NCI-H146 treated with DMSO at 0.1 percent for 48 hours (cell line): Measurements from ENCODE around the gene LRIG2.
"Not testable (repeated sequence)": the region's sequence is repeated elsewhere in the genome, so short reads cannot be mapped to it uniquely, and the experiment has no call there.

Experiments
- DNase-seq: peaks from one replicate; lab custom pipeline; 2025; ENCODE audit not compliant: unreplicated experiment; lab: John Stamatoyannopoulos, UW

Gene LRIG2, protein sequence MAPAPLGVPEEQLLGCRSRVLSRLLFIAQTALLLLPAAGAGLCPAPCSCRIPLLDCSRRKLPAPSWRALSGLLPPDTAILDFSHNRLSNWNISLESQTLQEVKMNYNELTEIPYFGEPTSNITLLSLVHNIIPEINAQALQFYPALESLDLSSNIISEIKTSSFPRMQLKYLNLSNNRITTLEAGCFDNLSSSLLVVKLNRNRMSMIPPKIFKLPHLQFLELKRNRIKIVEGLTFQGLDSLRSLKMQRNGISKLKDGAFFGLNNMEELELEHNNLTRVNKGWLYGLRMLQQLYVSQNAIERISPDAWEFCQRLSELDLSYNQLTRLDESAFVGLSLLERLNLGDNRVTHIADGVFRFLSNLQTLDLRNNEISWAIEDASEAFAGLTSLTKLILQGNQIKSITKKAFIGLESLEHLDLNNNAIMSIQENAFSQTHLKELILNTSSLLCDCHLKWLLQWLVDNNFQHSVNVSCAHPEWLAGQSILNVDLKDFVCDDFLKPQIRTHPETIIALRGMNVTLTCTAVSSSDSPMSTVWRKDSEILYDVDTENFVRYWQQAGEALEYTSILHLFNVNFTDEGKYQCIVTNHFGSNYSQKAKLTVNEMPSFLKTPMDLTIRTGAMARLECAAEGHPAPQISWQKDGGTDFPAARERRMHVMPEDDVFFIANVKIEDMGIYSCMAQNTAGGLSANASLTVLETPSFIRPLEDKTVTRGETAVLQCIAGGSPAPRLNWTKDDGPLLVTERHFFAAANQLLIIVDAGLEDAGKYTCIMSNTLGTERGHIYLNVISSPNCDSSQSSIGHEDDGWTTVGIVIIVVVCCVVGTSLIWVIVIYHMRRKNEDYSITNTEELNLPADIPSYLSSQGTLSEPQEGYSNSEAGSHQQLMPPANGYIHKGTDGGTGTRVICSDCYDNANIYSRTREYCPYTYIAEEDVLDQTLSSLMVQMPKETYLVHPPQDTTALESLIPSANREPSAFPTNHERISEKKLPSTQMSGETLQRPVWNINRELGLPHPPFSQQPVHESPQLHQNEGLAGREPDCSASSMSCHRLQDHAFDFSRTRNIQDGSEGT

DNA sequence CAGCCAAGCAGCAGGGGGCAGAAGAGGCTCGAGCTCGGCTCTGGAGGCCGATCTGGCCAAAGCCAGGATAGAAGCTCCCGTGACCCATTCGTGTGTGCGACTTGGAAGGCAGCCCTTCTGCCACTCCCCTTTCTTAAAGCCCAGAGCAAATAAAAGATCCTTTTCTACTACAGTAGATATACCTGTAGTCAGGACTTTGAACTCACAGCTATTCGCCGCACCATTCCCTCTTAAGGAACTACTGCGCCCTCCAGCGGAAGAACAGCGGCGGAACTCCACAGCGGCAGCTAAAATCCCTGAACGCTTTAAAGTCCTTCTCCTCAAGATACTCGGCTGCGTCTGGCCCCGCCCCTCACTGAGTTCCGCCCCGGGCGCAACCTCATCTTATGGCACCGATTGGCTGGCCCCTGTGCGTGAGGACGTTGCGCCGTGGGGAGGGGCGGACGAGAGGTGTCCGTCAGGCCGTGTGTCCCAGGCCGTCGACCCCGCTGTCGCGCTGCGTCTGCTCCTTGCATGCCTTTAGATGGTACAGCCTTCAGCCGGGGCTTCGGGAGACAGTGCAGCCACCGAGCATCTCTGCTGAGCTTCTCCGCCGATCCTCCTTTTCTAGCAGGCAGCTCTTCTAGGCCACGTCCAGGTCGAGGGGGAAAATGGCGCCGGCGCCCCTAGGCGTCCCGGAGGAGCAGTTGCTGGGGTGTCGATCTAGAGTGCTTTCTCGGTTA lies at the start of gene LRIG2:
LRIG2 (plus strand) TSS at position 442 of the 722 bp plus-strand sequence; CDS start at position 651, 209 bp downstream.
- peak; percentile 96 for DNase-seq

DNA sequence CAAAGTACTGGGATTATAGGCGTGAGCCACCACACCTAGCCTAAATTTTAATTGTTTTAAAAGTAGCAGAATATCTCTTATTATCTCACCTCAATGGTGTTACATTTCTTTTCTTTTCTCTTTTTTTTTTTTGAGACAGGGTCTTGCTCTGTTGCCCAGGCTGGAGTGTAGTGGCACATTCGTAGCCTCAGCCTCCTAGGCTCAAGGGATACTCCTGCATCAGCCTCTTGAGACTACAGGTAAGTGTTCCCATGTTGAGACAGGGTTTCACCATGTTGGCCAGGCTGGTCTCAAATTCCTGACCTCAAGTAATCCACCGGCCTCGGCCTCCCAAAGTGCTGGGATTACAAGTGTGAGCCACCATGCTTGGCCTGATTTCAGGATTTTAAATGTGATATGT lies 49.7 kb upstream of the LRIG2 start:
- DNase-seq: not testable (repeated sequence)

DNA sequence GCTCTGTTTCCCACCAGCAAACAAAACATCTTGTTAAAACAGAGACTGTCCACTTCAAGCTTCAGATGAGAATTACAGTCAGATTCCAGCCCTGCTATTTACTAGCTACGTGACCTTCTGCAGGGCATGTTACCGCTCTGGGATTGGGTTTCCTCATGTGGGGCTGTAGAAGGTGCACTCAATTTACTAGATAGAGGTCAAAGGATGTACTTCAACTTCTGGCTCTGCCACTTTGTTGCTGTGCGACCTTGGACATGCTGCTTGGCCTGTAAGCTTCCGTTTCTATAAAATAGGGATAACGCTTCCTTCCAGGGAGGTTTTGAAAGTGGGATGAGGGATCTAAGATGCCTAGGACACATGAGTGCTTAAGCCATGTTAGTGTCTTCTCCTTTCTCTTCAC lies 46.0 kb upstream of the LRIG2 start:
- DNase-seq: no peak

DNA sequence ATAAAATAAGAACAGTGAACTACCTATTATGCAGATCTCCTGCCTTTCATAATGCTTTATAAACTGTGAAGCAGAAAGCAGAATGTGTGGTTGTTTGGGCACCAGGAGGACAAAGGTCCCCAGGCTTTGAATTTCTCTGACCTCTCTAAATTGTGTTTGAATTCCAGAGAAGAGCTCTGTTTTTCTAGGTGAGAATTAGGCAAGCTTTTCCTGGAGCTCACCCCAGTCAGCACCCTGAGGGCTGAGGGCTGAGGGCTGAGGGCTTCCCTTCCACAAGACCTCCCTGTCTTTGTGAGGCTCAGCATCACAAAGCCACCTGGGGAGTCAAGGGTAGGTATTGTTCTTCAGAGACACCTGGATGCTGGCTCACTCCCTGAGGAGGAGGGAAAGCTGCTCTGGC lies 45.5 kb upstream of the LRIG2 start:
- peak; percentile 67 for DNase-seq

DNA sequence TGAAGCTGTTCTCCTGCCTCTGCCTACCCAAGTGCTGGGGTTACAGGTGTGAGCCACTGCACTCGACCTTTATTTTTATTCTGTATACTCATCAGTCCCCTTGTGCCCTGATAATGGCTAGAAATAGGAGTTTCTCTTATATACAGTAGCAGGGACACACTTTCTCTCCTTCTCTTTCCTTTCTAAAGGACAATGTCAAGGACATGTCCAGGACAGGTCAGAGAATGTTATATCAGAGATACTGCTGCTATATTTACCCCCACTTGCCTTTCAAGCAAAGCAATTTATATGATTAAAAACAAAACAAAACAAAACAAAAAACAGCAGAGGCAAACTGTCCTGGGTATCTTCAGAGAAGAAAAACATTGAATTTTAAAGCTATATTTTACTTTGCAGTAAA lies 43.2 kb upstream of the LRIG2 start:
- no peak for DNase-seq

DNA sequence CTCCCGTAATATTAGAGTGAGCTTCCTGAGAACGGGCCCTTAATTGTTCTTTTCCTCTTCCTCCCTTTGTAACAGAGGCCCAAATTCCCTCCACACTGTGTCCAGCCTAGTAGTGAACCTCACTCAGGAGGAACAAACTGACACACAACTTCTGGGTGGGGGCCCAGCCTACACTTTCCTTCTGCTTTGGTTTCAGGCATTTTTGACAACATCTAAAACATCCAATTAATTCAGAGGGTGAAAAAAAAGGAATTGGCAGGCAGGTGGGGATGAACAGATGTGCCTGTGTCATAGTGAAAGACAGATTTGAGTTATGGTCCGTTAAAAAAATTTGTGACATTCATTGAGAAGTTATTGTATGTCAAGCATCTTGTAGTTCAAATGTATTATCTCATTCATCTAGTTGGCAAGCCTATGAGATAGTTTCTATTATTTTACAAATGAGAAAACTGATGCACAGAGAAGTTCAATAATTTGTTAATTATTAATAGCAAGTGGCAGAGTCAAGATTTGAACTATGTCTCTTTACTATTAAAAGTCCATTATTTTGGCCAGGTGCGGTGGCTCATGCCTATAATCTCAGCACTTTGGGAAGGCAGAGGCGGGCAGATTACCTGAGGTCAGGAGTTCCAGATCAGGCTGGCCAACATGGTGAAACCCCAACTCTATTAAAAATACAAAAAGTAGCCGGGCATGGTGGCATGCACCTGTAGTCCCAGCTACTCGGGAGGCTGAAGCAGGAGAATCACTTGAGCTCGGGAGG lies 41.6 kb upstream of the LRIG2 start:
- DNase-seq: no peak

DNA sequence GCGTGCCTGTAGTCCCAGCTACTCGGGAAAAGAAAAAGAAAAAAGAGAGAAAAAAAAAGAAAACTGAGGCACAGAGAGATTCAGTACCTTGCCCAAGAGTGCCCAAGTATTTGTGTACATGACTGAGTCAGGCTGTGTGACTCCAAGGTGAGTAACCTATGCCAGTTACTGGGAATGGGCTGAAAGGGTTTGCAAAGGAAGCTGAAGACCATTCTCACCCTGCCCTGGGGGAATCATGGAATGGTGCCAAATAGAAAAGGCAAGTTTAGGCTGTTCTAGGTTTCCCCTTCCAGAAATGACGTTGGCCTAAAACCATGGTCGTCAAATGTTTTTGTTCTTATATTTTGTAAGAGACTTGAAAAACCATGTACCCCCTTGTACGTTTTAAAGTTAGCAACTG lies 37.9 kb upstream of the LRIG2 start:
- no peak for DNase-seq

DNA sequence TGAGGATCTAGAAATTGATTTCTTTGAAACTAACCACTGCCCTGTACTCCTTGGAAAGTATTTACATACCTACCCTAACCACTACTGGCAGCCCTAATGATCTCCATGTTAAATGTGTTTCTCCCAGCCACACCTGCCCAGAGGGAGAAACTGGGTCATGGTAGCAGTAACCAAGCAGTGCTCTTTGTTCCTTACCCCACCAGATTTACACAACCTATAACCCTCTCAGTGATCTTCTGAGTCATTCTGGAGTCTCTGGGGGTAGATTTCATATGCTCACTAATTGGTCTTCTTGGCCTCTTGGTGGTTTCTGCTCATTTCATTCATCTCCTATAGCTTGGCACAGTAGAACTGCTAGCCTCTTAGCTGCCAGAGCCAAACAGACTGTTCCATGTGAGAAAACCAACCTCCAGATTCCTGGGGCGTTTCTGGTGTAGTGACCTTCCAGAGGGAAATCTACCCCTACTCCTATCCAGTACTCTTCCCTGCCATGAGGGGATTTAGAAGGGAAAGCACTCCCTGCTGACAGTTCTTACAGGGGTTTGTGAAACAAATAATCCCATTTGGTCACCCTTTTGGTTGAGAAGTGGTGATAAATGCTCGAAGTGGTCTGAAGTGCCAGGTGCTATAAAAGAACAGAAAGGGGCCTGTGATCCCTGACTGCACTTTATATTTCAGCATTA lies 36.2 kb upstream of the LRIG2 start:
- DNase-seq: no peak

DNA sequence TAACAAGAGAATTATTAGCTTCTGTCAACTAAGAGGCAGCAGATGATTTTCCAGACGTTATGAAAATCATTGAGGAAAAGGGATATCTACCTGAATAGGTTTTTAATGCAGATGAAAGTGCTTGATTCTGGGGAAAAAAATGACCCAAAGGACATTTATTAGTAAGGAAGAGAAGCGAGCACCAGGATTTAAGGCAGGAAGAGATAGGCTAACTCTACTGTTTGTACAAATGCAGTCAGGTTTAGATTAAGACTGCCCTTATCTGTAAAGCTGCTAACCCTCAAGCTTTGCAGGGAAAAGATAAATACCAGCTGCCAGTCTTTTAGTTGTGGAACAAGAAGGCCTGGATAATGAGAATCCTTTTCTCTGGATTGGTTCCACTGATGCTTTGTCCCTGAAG lies 33.0 kb upstream of the LRIG2 start:
- no peak for DNase-seq

DNA sequence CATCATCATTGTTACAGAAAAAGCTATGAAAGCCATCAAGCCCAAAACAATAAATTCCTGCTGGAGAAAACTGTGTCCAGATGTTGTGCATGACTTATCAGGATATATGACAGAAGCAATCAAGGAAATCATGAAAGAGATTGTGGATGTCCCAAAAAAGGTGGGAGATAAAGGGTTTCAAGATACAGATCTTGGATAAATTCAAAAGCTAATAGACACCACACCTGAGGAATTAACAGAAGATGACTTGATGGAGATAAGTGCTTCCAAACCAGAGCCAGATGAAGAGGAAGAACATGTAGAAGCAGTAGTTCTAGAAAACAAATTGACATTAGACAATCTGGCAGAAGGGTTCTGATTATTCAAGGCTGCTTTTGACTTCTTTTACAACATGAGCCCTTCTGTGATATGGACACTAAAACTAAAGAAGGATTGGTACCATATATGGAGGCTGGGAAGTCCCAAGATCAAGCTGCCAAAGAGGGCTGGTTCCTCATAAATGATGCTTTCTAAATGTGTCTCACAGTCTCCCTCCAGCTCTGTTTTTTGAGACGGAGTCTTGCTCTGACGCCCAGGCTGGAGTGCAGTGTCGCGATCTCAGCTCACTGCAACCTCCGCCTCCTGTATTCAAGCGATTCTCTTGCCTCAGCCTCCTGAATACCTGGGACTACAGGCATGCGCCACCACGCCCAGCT lies 32.1 kb upstream of the LRIG2 start:
- DNase-seq: no peak

DNA sequence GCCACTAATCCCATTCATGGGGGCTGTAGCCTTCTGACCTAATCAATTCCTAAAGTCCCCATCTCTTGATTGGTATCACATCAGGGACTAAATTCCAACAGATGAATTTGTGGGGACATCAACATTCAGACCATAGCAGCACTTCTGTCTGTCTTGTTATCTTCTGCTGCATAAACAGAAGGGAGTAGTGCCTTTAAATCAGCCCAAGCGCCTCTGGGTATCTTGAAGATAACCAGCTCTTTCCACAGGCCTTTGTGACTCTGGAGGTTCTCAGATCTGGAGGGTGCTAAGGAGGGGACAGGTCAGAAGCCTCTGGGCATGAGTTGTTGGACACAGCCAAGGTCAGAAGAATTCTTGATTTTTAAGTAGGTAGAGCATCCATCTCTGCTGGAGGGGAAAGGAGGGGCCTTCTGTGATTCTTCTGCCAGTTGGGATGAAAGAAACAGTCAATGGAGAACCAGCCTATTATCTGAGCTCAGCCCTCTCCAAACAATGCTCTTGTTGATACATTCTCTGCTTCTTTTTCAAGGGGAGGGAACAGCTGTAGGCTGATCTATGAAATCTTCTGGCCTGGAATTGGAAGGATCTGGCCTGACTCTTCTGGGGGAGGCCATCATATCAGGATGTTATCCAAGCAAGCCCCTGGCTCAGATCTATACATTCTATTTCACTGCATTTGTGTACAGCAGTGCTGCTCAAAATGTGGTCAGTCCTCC lies 31.3 kb upstream of the LRIG2 start:
- DNase-seq: no peak

DNA sequence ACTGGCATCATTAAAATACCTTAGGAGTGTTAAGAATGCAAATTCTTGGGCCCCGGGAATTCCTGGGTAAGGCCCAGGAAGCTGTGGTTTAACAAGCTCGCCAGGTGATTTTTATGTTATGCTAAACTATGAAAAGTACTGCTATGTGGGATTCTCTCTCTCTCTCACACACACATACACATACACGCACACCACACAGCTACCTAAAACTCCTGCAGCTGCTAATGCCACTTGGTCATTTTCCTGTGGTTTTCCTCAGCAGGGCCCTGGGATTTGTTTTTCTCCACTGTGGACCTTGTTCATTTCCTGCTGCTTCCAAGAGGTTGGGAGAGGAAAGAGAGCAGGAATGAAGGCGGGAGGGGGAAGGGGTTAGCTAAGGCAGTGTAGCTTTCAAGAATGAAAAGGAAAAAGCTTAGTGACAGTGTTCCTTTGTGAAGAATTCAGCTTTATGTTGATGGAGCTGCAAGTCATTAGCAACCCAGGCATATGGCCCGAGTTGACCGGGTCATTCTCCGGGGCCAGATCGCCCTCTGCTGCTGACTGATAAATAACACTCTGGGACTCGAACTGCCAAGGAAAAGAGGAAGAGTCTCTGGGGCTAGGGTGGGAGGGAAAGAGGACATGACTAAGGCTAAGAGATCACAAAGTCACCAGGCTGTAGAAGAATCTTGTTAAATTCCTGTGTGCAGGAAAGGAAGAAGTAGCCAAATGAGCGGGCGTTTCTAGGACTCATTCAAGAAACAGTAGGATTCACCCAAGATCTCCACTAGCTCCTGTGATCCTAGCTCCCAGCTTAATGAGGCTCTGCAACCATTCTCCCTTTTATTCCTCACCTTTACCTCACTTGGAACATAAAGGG lies 30.5 kb upstream of the LRIG2 start:
- DNase-seq: peak; percentile 41

DNA sequence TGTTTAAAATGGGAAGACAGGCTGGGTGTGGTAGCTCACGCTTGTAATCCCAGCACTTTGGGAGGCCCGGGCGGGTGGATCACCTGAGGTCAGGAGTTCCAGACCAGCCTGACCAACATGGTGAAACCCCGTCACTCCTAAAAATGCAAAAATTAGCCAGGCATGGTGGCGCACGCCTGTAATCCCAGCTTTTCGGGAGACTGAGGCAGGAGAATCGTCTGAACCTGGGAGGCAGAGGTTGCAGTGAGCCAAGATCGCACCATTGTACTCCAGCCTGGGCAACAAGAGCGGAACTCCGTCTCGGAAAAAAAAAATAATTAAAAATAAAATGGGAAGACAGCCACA lies 29.9 kb upstream of the LRIG2 start:
- not testable (repeated sequence) for DNase-seq

DNA sequence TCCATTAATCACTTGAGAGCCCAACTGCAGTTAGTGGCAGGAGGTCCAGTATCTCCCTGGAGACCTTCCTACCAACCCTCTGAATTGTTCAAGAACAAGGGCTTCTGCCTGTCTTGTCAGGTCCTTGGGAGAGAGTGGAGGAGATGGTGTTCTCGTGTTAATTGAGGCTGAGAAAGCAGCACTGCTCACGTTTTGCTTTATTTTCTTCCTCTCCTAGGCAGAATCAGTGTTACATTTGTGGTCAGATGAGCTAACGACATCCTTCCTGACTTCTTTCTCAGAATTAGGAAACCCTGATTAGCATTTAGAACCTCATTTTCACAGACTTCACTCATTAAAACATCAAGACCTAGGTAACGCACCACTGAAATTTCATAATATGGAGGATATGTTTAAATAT lies 26.4 kb upstream of the LRIG2 start:
- no peak for DNase-seq

DNA sequence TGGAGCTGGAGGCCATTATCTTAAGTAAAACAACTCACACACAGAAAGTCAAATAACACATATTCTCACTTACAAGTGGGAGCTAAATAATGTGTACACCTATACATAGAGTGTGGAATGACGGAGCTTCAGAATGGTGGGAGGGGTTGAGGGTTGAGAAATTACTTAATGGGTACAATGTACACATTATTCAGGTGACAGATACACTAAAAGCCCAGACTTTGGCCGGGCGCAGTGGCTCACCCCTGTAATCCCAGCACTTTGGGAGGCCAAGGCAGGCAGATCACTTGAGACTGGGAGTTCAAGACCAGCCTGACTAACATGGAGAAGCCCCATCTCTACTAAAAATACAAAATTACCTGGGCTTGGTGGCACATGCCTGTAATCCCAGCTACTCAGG lies 24.9 kb upstream of the LRIG2 start:
- DNase-seq: no peak

DNA sequence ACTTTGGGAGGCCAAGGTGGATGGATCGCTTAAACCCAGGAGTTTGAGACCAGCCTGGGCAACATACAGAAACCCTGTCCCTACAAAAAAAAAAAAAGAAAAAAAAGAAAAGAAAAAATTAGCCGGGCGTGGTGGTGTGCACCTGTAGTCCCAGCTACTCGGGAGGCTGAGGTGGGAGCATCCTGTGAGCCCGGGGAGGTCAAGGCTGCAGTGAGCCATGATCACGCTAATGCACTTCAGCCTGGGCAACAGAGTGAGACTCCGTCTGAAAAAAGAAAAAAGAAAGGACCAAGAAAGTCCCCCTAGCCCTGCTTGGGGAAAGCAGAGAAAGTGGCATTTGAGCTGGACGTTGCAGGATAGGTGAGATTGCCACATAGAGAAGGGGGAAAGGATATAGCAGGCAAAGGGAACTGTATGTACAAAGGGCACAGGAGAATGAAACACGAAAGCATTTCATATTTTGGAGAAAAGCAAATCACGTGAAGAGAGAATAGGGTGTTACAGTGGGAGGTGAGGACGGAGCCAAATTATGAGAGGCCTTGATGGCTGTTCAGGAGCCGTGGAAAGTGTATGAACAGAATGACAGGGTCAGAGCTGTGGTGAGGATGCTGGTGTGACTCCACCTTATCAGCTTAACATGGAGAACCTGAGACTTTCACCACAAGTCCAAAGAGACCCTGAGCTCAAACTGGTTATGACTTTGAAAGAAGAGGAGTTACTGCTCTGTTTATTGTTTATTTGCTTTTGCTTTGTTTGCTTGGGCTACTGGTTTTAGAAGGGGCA lies 19.5 kb upstream of the LRIG2 start:
- no peak for DNase-seq

DNA sequence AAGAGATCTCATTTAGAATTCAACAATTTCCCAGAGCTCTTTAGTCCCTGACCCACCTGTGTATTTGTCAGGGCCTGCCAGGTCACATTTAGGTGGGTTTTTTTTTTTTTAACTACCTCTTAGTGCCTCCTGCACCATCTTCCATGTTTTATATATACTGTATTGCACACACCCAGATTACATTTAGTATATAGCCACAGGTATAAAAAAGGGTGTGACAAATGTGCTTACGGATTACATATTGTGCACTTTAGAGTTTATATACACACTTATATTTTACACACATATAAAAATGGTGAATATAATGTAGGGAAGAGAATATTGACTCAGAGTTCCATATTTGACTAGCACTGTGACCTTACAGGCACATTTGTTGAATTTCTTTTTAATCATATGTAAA lies 17.4 kb upstream of the LRIG2 start:
- no peak for DNase-seq
